DOHH2 (cell line): ENCODE measurements around the gene ANKRD55.

ENCODE experiments used
- H3F3A ChIP-seq: fragments of 200-600 bp; sonication (generic), shearing (Covaris generic); 2 replicates; pipeline ENCODE4 v1.6.0; 2016; ENCODE audit warnings: antibody characterized with exemption, mild to moderate bottlenecking; ENCODE audit not compliant: control insufficient read depth, insufficient read depth
- H3K27ac ChIP-seq: fragments of 200-600 bp; sonication (generic); 2 replicates; pipeline ENCODE4 v1.5.1; 2014; ENCODE audit warnings: low read depth, mild to moderate bottlenecking, low read length, moderate library complexity
- H3K27me3 ChIP-seq: fragments of 200-600 bp; sonication (generic); 2 replicates; pipeline ENCODE4 v1.6.1; 2014; ENCODE audit warnings: mild to moderate bottlenecking, low read length, mixed read lengths; ENCODE audit not compliant: control insufficient read depth
- H3K36me3 ChIP-seq: fragments of 200-600 bp; sonication (generic); 2 replicates; pipeline ENCODE4 v1.6.1; 2014; ENCODE audit warnings: mild to moderate bottlenecking, low read length, moderate library complexity, mixed read lengths; ENCODE audit not compliant: control insufficient read depth
- H3K4me1 ChIP-seq: fragments of 200-600 bp; sonication (generic); 2 replicates; pipeline ENCODE4 v1.6.1; 2014; ENCODE audit warnings: mild to moderate bottlenecking, low read length, mixed read lengths; ENCODE audit not compliant: control insufficient read depth
- H3K4me2 ChIP-seq: fragments of 200-600 bp; sonication (generic); 2 replicates; pipeline ENCODE4 v1.6.0; 2014; ENCODE audit warnings: mild to moderate bottlenecking, low read length, moderate library complexity
- H3K4me3 ChIP-seq: fragments of 200-600 bp; sonication (generic); 2 replicates; pipeline ENCODE4 v1.5.1; 2014; ENCODE audit warnings: mild to moderate bottlenecking, low read length, mixed read lengths
- H3K79me2 ChIP-seq: fragments of 200-600 bp; sonication (generic); 2 replicates; pipeline ENCODE4 v1.6.1; 2014; ENCODE audit warnings: mild to moderate bottlenecking, low read length, mixed read lengths; ENCODE audit not compliant: control insufficient read depth
- H3K9me2 ChIP-seq: fragments of 200-600 bp; sonication (generic); replicated peaks from 2 replicates; pipeline ENCODE4 v1.6.1; 2014; ENCODE audit warnings: mild to moderate bottlenecking, low read length, mixed read lengths; ENCODE audit not compliant: control insufficient read depth
- H3K9me3 ChIP-seq: fragments of 200-600 bp; sonication (generic); 2 replicates; pipeline ENCODE4 v1.6.1; 2014; ENCODE audit warnings: antibody characterized with exemption, low read length, mixed read lengths; ENCODE audit not compliant: control insufficient read depth, insufficient read depth
- H4K20me1 ChIP-seq: fragments of 200-600 bp; sonication (generic); 2 replicates; pipeline ENCODE4 v1.6.0; 2014; ENCODE audit warnings: low read depth, mild to moderate bottlenecking, antibody characterized with exemption, low read length, moderate library complexity; ENCODE audit not compliant: control insufficient read depth, insufficient read depth
- CTCF ChIP-seq: fragments of 200-600 bp; sonication (generic); IDR thresholded peaks from one replicate; pipeline ENCODE4 v1.5.1; 2014; ENCODE audit warnings: antibody characterized with exemption, mild to moderate bottlenecking, low read depth, low read length; ENCODE audit not compliant: poor library complexity, severe bottlenecking
- EZH2phosphoT487 ChIP-seq: fragments of 200-600 bp; sonication (generic); IDR thresholded peaks from 2 replicates; pipeline ENCODE4 v1.6.1; 2017; ENCODE audit warnings: borderline replicate concordance, mild to moderate bottlenecking, antibody characterized with exemption, low read length, moderate library complexity, mixed read lengths

The ANKRD55 gene

GRCh38 chr5:56148453-56148971, 84.6 kb downstream of the ANKRD55 start:
- peaks cover 14% of the 10 kb centered on the region; the same call in 1 of the 2 replicates for H3K27me3 ChIP-seq
- TF ChIP-seq CTCF (no peak), EZH2phosphoT487 (no peak)
- no peaks in the 10 kb centered on the region for H3K9me3 ChIP-seq
- no peaks in the 10 kb centered on the region for H3K9me2 ChIP-seq
- H3K27ac ChIP-seq = no peak overlapping the region
- H3K79me2 ChIP-seq = no peaks in the 10 kb centered on the region
- no peak overlapping the region for H3K4me3 ChIP-seq
- H3K4me2 ChIP-seq = no peak overlapping the region
- no peaks in the 10 kb centered on the region for H3K36me3 ChIP-seq
- no peaks in the 10 kb centered on the region for H3K4me1 ChIP-seq
- no peaks in the 10 kb centered on the region for H3F3A ChIP-seq
- H4K20me1 ChIP-seq = no peaks in the 10 kb centered on the region

- H3F3A ChIP-seq = no peaks in the 10 kb centered on the region
- TF ChIP-seq EZH2phosphoT487 = no peak
- no peak for TF ChIP-seq CTCF
- H3K9me2 ChIP-seq = no peaks in the 10 kb centered on the region
- peaks cover 19% of the 10 kb centered on the region; the same call in 1 of the 2 replicates for H3K27me3 ChIP-seq
- H3K27ac ChIP-seq = no peak overlapping the region
- H4K20me1 ChIP-seq = no peaks in the 10 kb centered on the region
- H3K79me2 ChIP-seq = no peaks in the 10 kb centered on the region
- H3K4me2 ChIP-seq = no peak overlapping the region
- H3K4me1 ChIP-seq = no peaks in the 10 kb centered on the region
- no peaks in the 10 kb centered on the region for H3K9me3 ChIP-seq
- H3K36me3 ChIP-seq = no peaks in the 10 kb centered on the region
- no peak overlapping the region for H3K4me3 ChIP-seq
Measured at GRCh38 chr5:56147659-56148230, 85.4 kb downstream of the ANKRD55 start.

GRCh38 chr5:56147106-56147505, 86.0 kb downstream of the ANKRD55 start:
- H3K79me2 ChIP-seq = no peaks in the 10 kb centered on the region
- H3K4me3 ChIP-seq = no peak overlapping the region
- no peaks in the 10 kb centered on the region for H3K36me3 ChIP-seq
- TF ChIP-seq EZH2phosphoT487 (no peak), CTCF (no peak)
- H3K9me3 ChIP-seq = no peaks in the 10 kb centered on the region
- no peaks in the 10 kb centered on the region for H3K4me1 ChIP-seq
- H3K4me2 ChIP-seq = no peak overlapping the region
- H3K27ac ChIP-seq = no peak overlapping the region
- H3K9me2 ChIP-seq = no peaks in the 10 kb centered on the region
- no peaks in the 10 kb centered on the region for H3F3A ChIP-seq
- H4K20me1 ChIP-seq = no peaks in the 10 kb centered on the region
- peaks cover 19% of the 10 kb centered on the region; the same call in 1 of the 2 replicates for H3K27me3 ChIP-seq
